ENCODE measurements around the gene S100A8.

GRCh38 chr1:153341431-153341934, 49.4 kb downstream of the S100A8 start:
- TF ChIP-seq CTCF (IDR thresholded peaks at IDR 0.05) (no peak), POLR2A (IDR thresholded peaks at IDR 0.05) (no peak)

All from body of pancreas (tissue), 4 donors.